Brain microvascular endothelial cell (primary cell): ENCODE data around the gene ARMC8.

Experiments
- DNase-seq: peaks from one replicate; pipeline ENCODE4 v3.0.0-alpha.2; 2020
- H3K27ac ChIP-seq: fragments of 250-450 bp; sonication (Bioruptor Pico); 2 replicates; pipeline ENCODE4 v1.5.1; 2020; ENCODE audit warnings: mild to moderate bottlenecking, moderate library complexity
- H3K27me3 ChIP-seq: fragments of 250-450 bp; sonication (Bioruptor Pico); replicated peaks from 2 replicates; pipeline ENCODE4 v1.5.1; 2020; ENCODE audit warnings: mild to moderate bottlenecking
- H3K36me3 ChIP-seq: fragments of 250-450 bp; sonication (Bioruptor Pico); replicated peaks from 2 replicates; pipeline ENCODE4 v1.5.1; 2020; ENCODE audit warnings: mild to moderate bottlenecking
- H3K4me3 ChIP-seq: 2 replicates; pipeline ENCODE4 v1.5.1; 2011; ENCODE audit warnings: low read depth, mild to moderate bottlenecking, control low read depth, low read length, moderate library complexity
- CTCF ChIP-seq: IDR thresholded peaks from 2 replicates; pipeline ENCODE4 v1.5.1; 2011; ENCODE audit warnings: low read depth, mild to moderate bottlenecking, moderate library complexity, low read length, control low read depth, inconsistent platforms; ENCODE audit errors: missing control alignments
- in situ Hi-C: cut with HindIII; loops from 2 replicates; pipeline ENCODE4 v1.10.0; 2017; ENCODE audit warnings: low sequenced_read_pairs, low pct_ligation_motif_present

Gene ARMC8

GRCh38 chr3:138213398-138214085 lies 26.4 kb downstream of the ARMC8 start:
- in situ Hi-C loops: no loop called here
- H3K27ac ChIP-seq: no peak overlapping the region
- H3K27me3 ChIP-seq: no peaks in the 10 kb centered on the region
- no peak overlapping the region for H3K4me3 ChIP-seq
- no peak for DNase-seq
- no peak for TF ChIP-seq CTCF
- H3K36me3 ChIP-seq: peaks cover 3% of the 10 kb centered on the region

GRCh38 chr3:138219255-138219654 lies 32.2 kb downstream of the ARMC8 start:
- H3K27me3 ChIP-seq: no peaks in the 10 kb centered on the region
- TF ChIP-seq CTCF: no peak
- H3K4me3 ChIP-seq: no peak overlapping the region
- in situ Hi-C loops: no loop called here
- peak overlapping the region; percentile 55 for H3K27ac ChIP-seq
- peaks cover 12% of the 10 kb centered on the region for H3K36me3 ChIP-seq
- DNase-seq: peak; percentile 61

GRCh38 chr3:138220242-138220641 lies 33.1 kb downstream of the ARMC8 start:
- Histone ChIP-seq H3K27me3 (no peaks in the 10 kb centered on the region), H3K27ac (peak overlapping the region; percentile 55), H3K36me3 (peaks cover 19% of the 10 kb centered on the region), H3K4me3 (no peak overlapping the region)
- no peak for DNase-seq
- in situ Hi-C loops: no loop called here
- TF ChIP-seq CTCF: no peak

- H3K27ac ChIP-seq: no peak overlapping the region
Measured at GRCh38 chr3:138220788-138221187, 33.7 kb downstream of the ARMC8 start.

GRCh38 chr3:138222131-138222941 lies 35.2 kb downstream of the ARMC8 start:
- Histone ChIP-seq H3K27me3 (no peaks in the 10 kb centered on the region), H3K4me3 (no peak overlapping the region), H3K36me3 (peaks cover 28% of the 10 kb centered on the region), H3K27ac (no peak overlapping the region)
- no peak for DNase-seq
- in situ Hi-C loops: no loop called here
- no peak for TF ChIP-seq CTCF

More at GRCh38 chr3:138220788-138221187, 33.7 kb downstream of the ARMC8 start:
- in situ Hi-C loops: no loop called here
- H3K4me3 ChIP-seq: no peak overlapping the region
- H3K27me3 ChIP-seq: no peaks in the 10 kb centered on the region
- no peak for TF ChIP-seq CTCF
- H3K36me3 ChIP-seq: peaks cover 21% of the 10 kb centered on the region
- peak; percentile 21 for DNase-seq
